Measurements from ENCODE around the gene ALDH8A1.

DNA sequence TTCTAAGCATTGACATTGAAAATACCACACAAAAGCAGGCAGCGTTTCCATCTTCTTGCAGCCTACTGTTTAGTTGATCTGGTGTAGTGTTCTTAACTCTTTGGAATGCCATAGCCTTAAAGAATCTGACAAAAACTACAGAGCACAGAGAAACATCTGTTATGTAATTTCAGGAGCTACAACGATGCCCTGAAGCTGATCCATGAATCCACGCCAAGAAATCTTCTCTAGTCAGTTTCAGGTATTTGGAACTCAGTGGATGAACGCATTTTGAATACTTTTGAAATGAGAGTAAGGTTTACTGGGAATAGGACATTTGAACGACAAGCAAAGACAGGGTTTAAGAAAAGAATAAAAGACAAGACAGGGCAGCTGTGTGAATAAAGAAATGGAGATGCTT lies 17.8 kb downstream of the ALDH8A1 start:
- TF ChIP-seq YY1 (IDR thresholded peaks at IDR 0.05; ENCODE audit: insufficient read depth, insufficient read length): no peak
- no peak for TF ChIP-seq ZNF274 (IDR thresholded peaks at IDR 0.05; ENCODE audit: low read depth, low read length)
- TF ChIP-seq SUZ12 (IDR thresholded peaks at IDR 0.05; ENCODE audit: extremely low read depth, insufficient read depth, insufficient read length): no peak
